ENCODE results near the gene ERICH6. TPM values are rescaled to one million over a fixed set of nuclear protein-coding genes. Genes with fewer than 3 reads are reported as not detected.

The ERICH6 gene
- total RNA-seq, 1 experiment from 2014 or later: not detected

DNA sequence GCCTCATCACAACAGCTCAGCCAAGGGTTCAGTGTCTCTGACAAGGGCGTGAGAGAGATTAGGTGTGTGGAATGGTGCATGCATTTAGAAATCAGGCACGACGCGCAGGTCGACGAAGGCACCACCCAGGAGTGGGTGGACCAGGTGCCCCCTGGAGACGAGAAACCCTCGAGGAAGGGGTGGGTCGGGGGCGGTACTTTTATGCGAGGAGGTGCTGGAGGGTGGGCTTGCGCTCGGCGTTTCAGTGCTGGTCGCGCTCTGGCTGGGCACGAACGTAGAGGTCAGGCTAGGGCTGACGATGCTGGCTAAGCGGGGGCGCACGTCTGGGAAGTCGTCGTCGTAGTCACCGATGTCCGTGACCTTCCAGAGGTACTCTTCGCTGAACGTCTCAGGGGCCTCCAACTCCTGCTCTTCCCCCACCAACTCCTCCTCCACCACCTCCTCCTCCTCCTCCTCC, 393 bp downstream of the ERICH6 start:
- no peak for DNase-seq (ENCODE audit: unreplicated experiment)
- TF ChIP-seq, protein P1, sequence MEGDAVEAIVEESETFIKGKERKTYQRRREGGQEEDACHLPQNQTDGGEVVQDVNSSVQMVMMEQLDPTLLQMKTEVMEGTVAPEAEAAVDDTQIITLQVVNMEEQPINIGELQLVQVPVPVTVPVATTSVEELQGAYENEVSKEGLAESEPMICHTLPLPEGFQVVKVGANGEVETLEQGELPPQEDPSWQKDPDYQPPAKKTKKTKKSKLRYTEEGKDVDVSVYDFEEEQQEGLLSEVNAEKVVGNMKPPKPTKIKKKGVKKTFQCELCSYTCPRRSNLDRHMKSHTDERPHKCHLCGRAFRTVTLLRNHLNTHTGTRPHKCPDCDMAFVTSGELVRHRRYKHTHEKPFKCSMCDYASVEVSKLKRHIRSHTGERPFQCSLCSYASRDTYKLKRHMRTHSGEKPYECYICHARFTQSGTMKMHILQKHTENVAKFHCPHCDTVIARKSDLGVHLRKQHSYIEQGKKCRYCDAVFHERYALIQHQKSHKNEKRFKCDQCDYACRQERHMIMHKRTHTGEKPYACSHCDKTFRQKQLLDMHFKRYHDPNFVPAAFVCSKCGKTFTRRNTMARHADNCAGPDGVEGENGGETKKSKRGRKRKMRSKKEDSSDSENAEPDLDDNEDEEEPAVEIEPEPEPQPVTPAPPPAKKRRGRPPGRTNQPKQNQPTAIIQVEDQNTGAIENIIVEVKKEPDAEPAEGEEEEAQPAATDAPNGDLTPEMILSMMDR (IDR thresholded peaks at IDR 0.05; ENCODE audit: unreplicated experiment): no peak
- no peaks in the 10 kb centered on the region for H3K36me3 Mint-ChIP-seq (ENCODE audit: insufficient read depth, unreplicated experiment)
- POLR2A ChIA-PET: interaction anchor here (0.5 to 1.3 kb wide), 8 partner anchors 18 to 429 kb away, joined by 3 to 10 read pairs (median 3); partner anchors contain the start of genes EIF2A, SELENOT and SERP1
- CTCF ChIA-PET: interaction anchor here (0.5 to 2.7 kb wide), 7 partner anchors 9 to 586 kb away, joined by 3 to 11 read pairs (median 4); no protein-coding TSS in a partner anchor
- peak overlapping the region; percentile 79 for H3K4me3 Mint-ChIP-seq (ENCODE audit: unreplicated experiment)
- peaks cover 10% of the 10 kb centered on the region for H3K4me1 Mint-ChIP-seq (ENCODE audit: insufficient read depth, unreplicated experiment)
- TSS peak; percentile 69 for BruUV-seq (replicated peaks)
- H3K9me3 Mint-ChIP-seq (ENCODE audit: unreplicated experiment): no peaks in the 10 kb centered on the region
- peak overlapping the region; percentile 90 for H3K27ac Mint-ChIP-seq (ENCODE audit: low read depth, unreplicated experiment)
- no peaks in the 10 kb centered on the region for H3K27me3 Mint-ChIP-seq (ENCODE audit: insufficient read depth, unreplicated experiment)
- intact Hi-C loops (cut with micrococcal nuclease): loop anchor here (1.0 kb wide), 1 partner anchor 100 kb away; the partner anchor contains the start of gene SELENOT

DNA sequence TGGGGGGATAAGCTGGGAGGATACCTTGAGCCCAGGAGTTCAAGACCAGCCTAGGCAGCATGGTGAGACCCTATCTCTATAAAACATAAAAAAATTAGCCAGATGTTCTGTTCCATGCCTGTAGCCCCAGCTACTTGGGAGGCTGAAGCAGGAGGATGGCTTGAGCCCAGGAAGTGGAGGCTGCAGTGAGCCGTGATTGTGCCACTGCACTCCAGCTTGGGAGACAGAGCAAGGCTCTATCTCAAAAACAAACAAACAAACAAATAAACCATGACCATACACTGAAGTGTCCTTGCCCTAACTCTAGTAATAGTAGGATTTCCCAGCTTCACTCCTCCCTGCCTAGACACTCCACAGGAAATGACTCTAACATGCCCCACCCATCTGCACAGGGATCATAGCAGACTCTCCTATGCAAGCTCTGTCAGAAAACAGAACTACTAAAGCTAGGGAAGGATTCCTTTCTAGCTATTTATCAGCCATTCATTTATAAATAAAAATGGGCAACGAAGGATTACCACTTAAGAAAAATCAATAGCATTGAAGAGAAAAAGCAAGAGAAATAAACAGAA, 4.6 kb downstream of the ERICH6 start:
- no peak overlapping the region for H3K27ac Mint-ChIP-seq (ENCODE audit: low read depth, unreplicated experiment)
- intact Hi-C loops (cut with micrococcal nuclease): no loop called here
- TF ChIP-seq, protein P1 (IDR thresholded peaks at IDR 0.05; ENCODE audit: unreplicated experiment): no peak
- DNase-seq (ENCODE audit: unreplicated experiment): peak; percentile 22
- no peaks in the 10 kb centered on the region for H3K9me3 Mint-ChIP-seq (ENCODE audit: unreplicated experiment)
- no peak overlapping the region for H3K4me3 Mint-ChIP-seq (ENCODE audit: unreplicated experiment)
- no peaks in the 10 kb centered on the region for H3K36me3 Mint-ChIP-seq (ENCODE audit: insufficient read depth, unreplicated experiment)
- CTCF ChIA-PET: interaction anchor here (0.5 to 1.1 kb wide), 5 partner anchors 11 to 165 kb away, joined by 3 to 5 read pairs (median 4); no protein-coding TSS in a partner anchor
- H3K4me1 Mint-ChIP-seq (ENCODE audit: insufficient read depth, unreplicated experiment): peaks cover 5% of the 10 kb centered on the region
- H3K27me3 Mint-ChIP-seq (ENCODE audit: insufficient read depth, unreplicated experiment): no peaks in the 10 kb centered on the region
- BruUV-seq (replicated peaks): no TSS peak
- POLR2A ChIA-PET: interaction anchor here (0.7 kb wide), 2 partner anchors 30 to 318 kb away, joined by 3 read pairs; no protein-coding TSS in a partner anchor

DNA sequence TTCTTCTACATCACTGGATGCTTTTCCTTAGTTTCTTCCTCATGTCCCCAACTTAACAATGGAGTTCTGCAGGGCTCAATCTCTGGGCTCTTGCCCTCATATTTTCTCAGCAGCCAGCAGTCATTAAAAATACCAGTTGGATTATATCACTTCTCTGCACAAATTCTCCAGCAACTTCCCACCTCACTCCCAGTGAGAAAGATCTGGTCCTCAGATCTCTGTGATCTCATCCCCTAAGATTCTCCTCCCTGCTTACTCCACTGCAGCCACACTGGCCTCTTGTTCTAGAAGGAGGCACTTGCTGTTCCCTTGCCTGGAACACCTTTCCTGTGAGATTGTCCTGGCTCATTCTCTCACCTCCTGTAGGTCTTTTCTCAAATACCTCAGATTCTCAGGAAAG, 6.1 kb downstream of the ERICH6 start:
- DNase-seq (ENCODE audit: unreplicated experiment): no peak
- ChIA-PET CTCF (no interaction called here), POLR2A (no interaction called here)
- peaks cover 5% of the 10 kb centered on the region for H3K4me1 Mint-ChIP-seq (ENCODE audit: insufficient read depth, unreplicated experiment)
- no peaks in the 10 kb centered on the region for H3K36me3 Mint-ChIP-seq (ENCODE audit: insufficient read depth, unreplicated experiment)
- no peaks in the 10 kb centered on the region for H3K27me3 Mint-ChIP-seq (ENCODE audit: insufficient read depth, unreplicated experiment)
- no peak overlapping the region for H3K4me3 Mint-ChIP-seq (ENCODE audit: unreplicated experiment)
- no TSS peak for BruUV-seq (replicated peaks)
- TF ChIP-seq, protein P1 (IDR thresholded peaks at IDR 0.05; ENCODE audit: unreplicated experiment): no peak
- H3K27ac Mint-ChIP-seq (ENCODE audit: low read depth, unreplicated experiment): no peak overlapping the region
- no peaks in the 10 kb centered on the region for H3K9me3 Mint-ChIP-seq (ENCODE audit: unreplicated experiment)
- intact Hi-C loops (cut with micrococcal nuclease): no loop called here

DNA sequence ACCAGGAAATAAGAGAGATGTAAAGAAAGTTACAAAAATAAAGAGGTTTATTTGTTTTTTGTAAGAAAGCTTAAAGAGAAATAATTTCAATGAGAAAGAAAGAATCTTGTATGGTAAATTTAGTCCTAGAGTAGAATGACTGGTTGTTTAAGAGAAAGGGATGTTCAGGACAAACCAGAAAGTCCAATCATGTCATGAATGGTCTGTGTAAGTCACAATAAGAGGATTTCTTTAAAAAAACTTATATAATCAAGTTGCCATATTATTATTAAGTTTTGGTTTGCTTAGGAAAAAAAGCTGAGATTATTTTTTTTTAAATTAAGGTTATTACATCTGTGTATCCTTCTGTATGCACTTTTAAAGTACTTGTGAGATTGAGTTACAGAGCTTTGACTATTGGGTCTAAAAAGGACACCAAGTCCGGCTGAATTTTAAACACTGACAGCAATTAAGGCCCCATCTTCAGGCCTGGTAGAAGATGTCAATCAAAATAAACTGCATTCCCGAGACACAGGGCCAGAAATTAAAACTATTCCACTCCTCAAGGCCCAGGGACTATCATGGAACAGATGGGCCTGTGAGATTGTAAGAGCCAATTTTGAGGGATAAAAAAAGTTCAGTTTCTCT, 12.2 kb downstream of the ERICH6 start:
- no peak overlapping the region for H3K4me3 Mint-ChIP-seq (ENCODE audit: unreplicated experiment)
- no peak overlapping the region for H3K27ac Mint-ChIP-seq (ENCODE audit: low read depth, unreplicated experiment)
- POLR2A ChIA-PET: no interaction called here
- intact Hi-C loops (cut with micrococcal nuclease): no loop called here
- TF ChIP-seq, protein P1 (IDR thresholded peaks at IDR 0.05; ENCODE audit: unreplicated experiment): no peak
- H3K9me3 Mint-ChIP-seq (ENCODE audit: unreplicated experiment): no peaks in the 10 kb centered on the region
- no peaks in the 10 kb centered on the region for H3K36me3 Mint-ChIP-seq (ENCODE audit: insufficient read depth, unreplicated experiment)
- DNase-seq (ENCODE audit: unreplicated experiment): no peak
- CTCF ChIA-PET: no interaction called here
- H3K4me1 Mint-ChIP-seq (ENCODE audit: insufficient read depth, unreplicated experiment): no peaks in the 10 kb centered on the region
- no peaks in the 10 kb centered on the region for H3K27me3 Mint-ChIP-seq (ENCODE audit: insufficient read depth, unreplicated experiment)
- BruUV-seq (replicated peaks): no TSS peak

Data from MCF 10A (cell line).